ENCODE measurements around the gene MFSD2B. TPM values are rescaled to one million over a fixed set of nuclear protein-coding genes. Genes with fewer than 3 reads are reported as not detected.

The MFSD2B gene
- total RNA-seq, 1 donor from 2014 or later = not detected

DNA sequence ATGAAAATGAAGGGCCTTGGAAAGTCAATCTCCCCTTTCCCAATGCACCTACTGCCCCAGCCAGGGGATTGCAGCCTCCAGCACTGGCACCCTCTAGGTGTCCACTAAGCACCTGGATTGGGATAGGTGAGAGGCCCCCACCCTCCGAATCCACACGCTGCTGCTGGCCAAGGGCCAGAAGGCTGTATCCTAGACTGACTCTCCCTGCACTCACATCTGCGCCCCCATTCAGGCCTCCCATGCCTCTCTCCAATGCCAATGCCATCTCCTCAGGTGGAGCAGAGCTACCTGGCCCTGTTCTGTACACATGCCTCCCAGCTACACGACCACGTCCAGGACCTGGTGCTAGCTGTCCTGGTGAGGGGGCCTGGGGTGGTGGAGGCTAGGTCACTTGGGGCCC, 9.8 kb downstream of the MFSD2B start:
- Histone ChIP-seq H3K27me3 (no peaks in the 10 kb centered on the region), H3K9me3 (no peaks in the 10 kb centered on the region), H3K27ac (no peak overlapping the region), H3K36me3 (no peaks in the 10 kb centered on the region), H3K4me3 (no peak overlapping the region), H3K4me1 (no peaks in the 10 kb centered on the region)
- DNase-seq (ENCODE audit: extremely low spot score in 2 of 2) = no peak
- intact Hi-C loops (cut with DNase I) = no loop called here
- TF ChIP-seq POLR2AphosphoS5 (IDR thresholded peaks at IDR 0.05; ENCODE audit: insufficient read depth in 1 of 2, low read depth in 1 of 2) (no peak), CTCF (IDR thresholded peaks at IDR 0.05) (no peak), POLR2A (IDR thresholded peaks at IDR 0.05) (no peak)

DNA sequence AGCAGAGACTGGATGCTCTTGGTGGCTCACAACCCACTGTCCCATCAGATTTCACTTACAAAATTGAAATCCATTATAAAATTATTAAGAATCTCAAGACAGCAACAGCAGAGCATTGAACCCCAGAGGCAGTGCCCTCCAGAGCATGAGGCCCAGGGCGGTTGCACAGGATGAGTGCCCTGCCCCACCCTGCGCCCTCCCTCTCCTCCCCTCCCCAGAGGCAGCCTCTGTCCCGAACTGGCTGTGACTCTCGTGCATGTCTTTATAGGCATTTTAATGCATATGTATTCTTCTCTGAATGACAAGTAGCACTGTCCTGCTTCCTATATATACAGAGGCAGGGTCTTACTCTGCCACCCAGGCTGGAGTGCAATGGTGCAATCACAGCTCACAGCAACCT, 10.4 kb downstream of the MFSD2B start:
- TF ChIP-seq POLR2A (IDR thresholded peaks at IDR 0.05) (no peak), POLR2AphosphoS5 (IDR thresholded peaks at IDR 0.05; ENCODE audit: insufficient read depth in 1 of 2, low read depth in 1 of 2) (no peak), CTCF (IDR thresholded peaks at IDR 0.05) (no peak)

GRCh38 chr2:24021122-24021998, 11.5 kb downstream of the MFSD2B start:
- TF ChIP-seq POLR2AphosphoS5 (IDR thresholded peaks at IDR 0.05; ENCODE audit: insufficient read depth in 1 of 2, low read depth in 1 of 2) (no peak), CTCF (IDR thresholded peaks at IDR 0.05) (no peak), POLR2A (IDR thresholded peaks at IDR 0.05) (no peak)
- H3K27ac ChIP-seq = no peak overlapping the region
- peaks cover 0 to 5% of the 10 kb centered on the region in 2 donors for H3K36me3 ChIP-seq
- intact Hi-C loops (cut with DNase I) = no loop called here
- DNase-seq (ENCODE audit: extremely low spot score in 2 of 2) = peak in 1 of 2 donors; percentile 82
- no peaks in the 10 kb centered on the region for H3K9me3 ChIP-seq
- no peak overlapping the region for H3K4me3 ChIP-seq
- no peaks in the 10 kb centered on the region for H3K4me1 ChIP-seq
- H3K27me3 ChIP-seq = no peaks in the 10 kb centered on the region

More for the DNA sequence above, 10.4 kb downstream of the MFSD2B start:
- Histone ChIP-seq H3K9me3 (no peaks in the 10 kb centered on the region), H3K27me3 (no peaks in the 10 kb centered on the region), H3K4me1 (no peaks in the 10 kb centered on the region), H3K4me3 (no peak overlapping the region), H3K27ac (no peak overlapping the region), H3K36me3 (no peaks in the 10 kb centered on the region)
- no peak for DNase-seq (ENCODE audit: extremely low spot score in 2 of 2)
- intact Hi-C loops (cut with DNase I) = no loop called here

DNA sequence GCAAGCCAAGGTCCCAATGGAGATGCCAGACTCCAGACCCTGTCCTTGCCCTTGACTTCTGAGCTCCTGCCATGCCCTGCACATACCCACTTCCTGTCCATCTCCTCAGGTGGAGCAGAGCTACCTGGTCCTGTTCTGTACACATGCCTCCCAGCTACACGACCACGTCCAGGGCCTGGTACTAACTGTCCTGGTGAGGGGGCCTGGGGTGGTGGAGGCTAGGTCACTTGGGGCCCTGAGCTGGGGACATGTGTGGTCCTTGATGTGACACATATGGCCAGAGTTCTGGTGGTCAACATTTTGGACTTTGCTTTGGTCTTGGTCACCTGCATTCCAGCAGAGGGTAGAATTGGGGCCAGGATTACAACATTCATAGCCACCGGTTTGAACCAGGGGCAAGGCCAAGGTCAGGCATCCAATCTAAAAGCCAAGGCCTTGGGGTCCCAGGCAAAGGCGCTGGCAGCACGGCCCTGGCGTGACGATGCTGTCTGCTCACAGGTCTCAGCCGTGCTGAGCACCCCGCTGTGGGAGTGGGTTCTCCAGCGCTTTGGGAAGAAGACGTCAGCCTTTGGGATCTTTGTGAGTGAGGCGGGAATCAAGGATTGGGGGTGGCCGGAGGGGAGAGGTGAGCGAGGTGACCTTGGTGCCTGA, 12.6 kb downstream of the MFSD2B start:
- H3K27me3 ChIP-seq = no peaks in the 10 kb centered on the region
- H3K9me3 ChIP-seq = no peaks in the 10 kb centered on the region
- no peak for DNase-seq (ENCODE audit: extremely low spot score in 2 of 2)
- peaks cover 0 to 9% of the 10 kb centered on the region in 2 donors for H3K36me3 ChIP-seq
- no peak overlapping the region for H3K4me3 ChIP-seq
- no peaks in the 10 kb centered on the region for H3K4me1 ChIP-seq
- H3K27ac ChIP-seq = no peak overlapping the region
- intact Hi-C loops (cut with DNase I) = no loop called here
- no peak for TF ChIP-seq CTCF (IDR thresholded peaks at IDR 0.05)
- TF ChIP-seq POLR2A (IDR thresholded peaks at IDR 0.05) = no peak
- no peak for TF ChIP-seq POLR2AphosphoS5 (IDR thresholded peaks at IDR 0.05; ENCODE audit: insufficient read depth in 1 of 2, low read depth in 1 of 2)
